ENCODE data around the gene TICRR. TPM values are rescaled to one million over a fixed set of nuclear protein-coding genes. Genes with fewer than 3 reads are reported as not detected.
A peak's percentile ranks its signal among the peaks of the same experiment; 100 is the strongest.

TICRR gene
- total and polyA plus RNA-seq, 2 of the 8 experiments (the other 6 are each of a cell fraction or from before 2014, with no cell fraction given), result 13.1 to 34.8 TPM

GRCh38 chr15:89646416-89647141 is 71.3 kb downstream of the TICRR start:
- no peak for FAIRE-seq
- POLR2A ChIA-PET (ENCODE audit: partially characterized antibody), result interaction anchor here (1.1 to 1.2 kb wide), 2 partner anchors 10 to 16 kb away, joined by 4 read pairs; no protein-coding TSS in a partner anchor
- CTCF ChIA-PET (ENCODE audit: partially characterized antibody), result interaction anchor here (0.6 to 5.1 kb wide), 25 partner anchors 11 to 317 kb away, joined by 3 to 43 read pairs (median 5); no protein-coding TSS in a partner anchor
- TF ChIP-seq BCL11A (IDR thresholded peaks at IDR 0.05; ENCODE audit: low read depth in 2 of 2, low read length in 2 of 2) (no peak), MAFK (IDR thresholded peaks at IDR 0.05; ENCODE audit: low read depth, low read length) (no peak), E2F6 (IDR thresholded peaks at IDR 0.05) (no peak), NRF1 (IDR thresholded peaks at IDR 0.05; ENCODE audit: low read depth, low read length) (no peak), ATF3 (IDR thresholded peaks at IDR 0.05; ENCODE audit: insufficient read depth, low read depth, low read length) (no peak), CHD2 (IDR thresholded peaks at IDR 0.05; ENCODE audit: low read length) (no peak), EGR1 (IDR thresholded peaks at IDR 0.05; ENCODE audit: borderline replicate concordance, low read depth, low read length) (no peak), TBP (IDR thresholded peaks at IDR 0.05; ENCODE audit: low read depth, low read length) (no peak), KDM4A (IDR thresholded peaks at IDR 0.05; ENCODE audit: low read depth, low read length, severe bottlenecking) (no peak), SAP30 (IDR thresholded peaks at IDR 0.05; ENCODE audit: insufficient read depth, insufficient replicate concordance, low read length) (no peak)
- TF ChIP-seq, protein P1, sequence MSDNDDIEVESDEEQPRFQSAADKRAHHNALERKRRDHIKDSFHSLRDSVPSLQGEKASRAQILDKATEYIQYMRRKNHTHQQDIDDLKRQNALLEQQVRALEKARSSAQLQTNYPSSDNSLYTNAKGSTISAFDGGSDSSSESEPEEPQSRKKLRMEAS (IDR thresholded peaks at IDR 0.05), result no peak

More at GRCh38 chr15:89646416-89647141, 71.3 kb downstream of the TICRR start:
- Histone ChIP-seq H3K23me2 (ENCODE audit: low read depth, low read length) (no peaks in the 10 kb centered on the region), H3K23ac (ENCODE audit: insufficient read length) (no peak overlapping the region), H3K27me3 (replicated peaks in 1 of 4; ENCODE audit: control insufficient read depth in 3 of 4, extremely low read depth in 1 of 4, insufficient read depth in 3 of 4, low read length in 3 of 4) (no peaks in the 10 kb centered on the region), H3K56ac (replicated peaks; ENCODE audit: insufficient read length, low read depth, low read length) (no peak overlapping the region), H3K27ac (ENCODE audit: low read depth, low read length) (no peak overlapping the region), H2AK5ac (ENCODE audit: low read depth, low read length) (no peak overlapping the region), H3K79me2 (ENCODE audit: control insufficient read depth in 1 of 2, insufficient read depth in 2 of 2, low read length in 2 of 2) (no peaks in the 10 kb centered on the region), H2BK5ac (ENCODE audit: low read depth, low read length) (no peak overlapping the region), H4K8ac (ENCODE audit: extremely low read depth, insufficient read depth, low read length) (no peak overlapping the region), H3K9me3 (ENCODE audit: insufficient read depth in 2 of 2, low read depth in 1 of 2, low read length in 1 of 2) (peaks cover 0 to 4% of the 10 kb centered on the region in 2 experiments; a peak in 1 of 4 replicates), H4K91ac (replicated peaks; ENCODE audit: insufficient read length, low read length) (no peak overlapping the region), H2BK15ac (ENCODE audit: low read length) (no peak overlapping the region), H4K5ac (ENCODE audit: insufficient read length, low read depth, low read length) (no peak overlapping the region), H2BK20ac (ENCODE audit: low read length) (no peak overlapping the region), H3K4me3 (ENCODE audit: extremely low read depth in 1 of 4, insufficient read depth in 2 of 4, low read depth in 3 of 4, low read length in 4 of 4) (no peak overlapping the region), H3K9ac (replicated peaks in 1 of 4; ENCODE audit: extremely low read depth in 1 of 4, low read depth in 3 of 4, low read length in 3 of 4) (no peak overlapping the region), H2AFZ (ENCODE audit: low read length) (no peak overlapping the region), H3K4ac (replicated peaks; ENCODE audit: insufficient read length, low read depth, low read length) (no peak overlapping the region), H2BK12ac (ENCODE audit: low read depth, low read length) (no peak overlapping the region), H3K79me1 (ENCODE audit: low read depth, low read length) (no peaks in the 10 kb centered on the region), H4K20me1 (replicated peaks in 1 of 2; ENCODE audit: control insufficient read depth in 1 of 2, insufficient read depth in 2 of 2, low read length in 2 of 2) (peaks cover 0 to 4% of the 10 kb centered on the region in 2 experiments), H3K36me3 (ENCODE audit: control insufficient read depth in 2 of 4, insufficient read depth in 4 of 4, low read length in 3 of 4) (peaks cover 0 to 27% (median 9%) of the 10 kb centered on the region in 4 experiments; a peak in 5 of 8 replicates), H3K14ac (ENCODE audit: insufficient read length) (no peak overlapping the region), H2BK120ac (replicated peaks; ENCODE audit: low read depth, low read length) (no peak overlapping the region), H3K4me2 (ENCODE audit: insufficient read depth in 1 of 2, low read depth in 2 of 2, low read length in 2 of 2) (peak overlapping the region in 1 of 2 experiments; percentile 10; a peak in 1 of 4 replicates), H3K4me1 (replicated peaks in 1 of 4; ENCODE audit: control insufficient read depth in 3 of 4, insufficient read depth in 4 of 4, low read length in 3 of 4) (no peaks in the 10 kb centered on the region), H3K18ac (ENCODE audit: extremely low read depth, low read length) (no peak overlapping the region)
- no peak for DNase-seq (ENCODE audit: low read depth in 1 of 2, low spot score in 2 of 2)
- WGBS, 2 experiments (ENCODE audit: extremely low coverage in 1 of 2, insufficient coverage in 1 of 2, insufficient read length in 1 of 2, insufficient replicate concordance in 2 of 2, low coverage in 1 of 2, low lambda C conversion rate in 2 of 2, missing lambda C conversion rate in 1 of 2), result 91% methylated on average over 21 of the region's 22 CpGs; no CpG with 5 or more reads in 1 of the 2 experiments
